Endometrial microvascular endothelial cells (primary cell): ENCODE results near the gene ERCC5. TPM values are rescaled to one million over a fixed set of nuclear protein-coding genes. Genes with fewer than 3 reads are reported as not detected.

Experiments used
- in situ Hi-C: cut with HindIII; loops from 2 replicates; pipeline ENCODE4 v1.10.0; 2017; ENCODE audit warnings: low sequenced_read_pairs, low pct_unique_long_range_greater_than_20kb; ENCODE audit errors: inconsistent ontology term
- total RNA-seq: library from RNA; depleted of rRNA; stranded (reverse); fragments of >200 nt; gene quantifications from one replicate; pipeline ENCODE4 v1.2.3, GENCODE V29; 2015; ENCODE audit errors: inconsistent ontology term

The ERCC5 gene
- total RNA-seq, 1 donor from 2014 or later: 64.4 TPM

GRCh38 chr13:102909971-102910370 lies 64.1 kb downstream of the ERCC5 start:
- in situ Hi-C loops: no loop called here

GRCh38 chr13:102911336-102911735 lies 65.5 kb downstream of the ERCC5 start:
- in situ Hi-C loops: no loop called here

- in situ Hi-C loops: no loop called here
Observed at GRCh38 chr13:102912599-102912998, 66.8 kb downstream of the ERCC5 start.

GRCh38 chr13:102913914-102914313 lies 68.1 kb downstream of the ERCC5 start:
- in situ Hi-C loops: no loop called here

GRCh38 chr13:102914339-102914930 lies 68.6 kb downstream of the ERCC5 start:
- in situ Hi-C loops: no loop called here

- in situ Hi-C loops: no loop called here
Observed at GRCh38 chr13:102915393-102915930, 69.6 kb downstream of the ERCC5 start.

GRCh38 chr13:102917019-102917418 lies 71.2 kb downstream of the ERCC5 start:
- in situ Hi-C loops: no loop called here

- in situ Hi-C loops: no loop called here
Observed at GRCh38 chr13:102922184-102922583, 76.4 kb downstream of the ERCC5 start.

Other genes starting within 250 kb of the ERCC5 start
- 33.5 TPM for gene TPP2, start 249.0 kb upstream of the ERCC5 start, total RNA-seq
- gene METTL21C, start 151.0 kb upstream of the ERCC5 start, total RNA-seq: not detected
- gene TEX30, start 72.2 kb upstream of the ERCC5 start, total RNA-seq: 22.4 TPM
- gene POGLUT2, start 47.1 kb upstream of the ERCC5 start, total RNA-seq: 22.5 TPM
- gene BIVM, start 46.9 kb upstream of the ERCC5 start, total RNA-seq: 23.8 TPM
- gene SLC10A2, start 220.4 kb downstream of the ERCC5 start, total RNA-seq: not detected